GM12878 (cell line): Measurements from ENCODE around the gene KNTC1. TPM values are rescaled to one million over a fixed set of nuclear protein-coding genes. Genes with fewer than 3 reads are reported as not detected.
A peak's percentile ranks its signal among the peaks of the same experiment; 100 is the strongest.

Experiments used
- ATAC-seq: fragments of 200-7000 bp; cut with Tn5 transposase; 3 replicates; pipeline ENCODE4 v1.9.1; 2020; ENCODE audit warnings: mild to moderate bottlenecking, moderate library complexity
- BruUV-seq: library from RNA; stranded (reverse); fragments of 400-500 nt; replicated peaks from 2 replicates; lab custom pipeline; 2021; lab: Mats Ljungman, UMichigan
- CTCF ChIA-PET: fragments of 300-600 bp; sonication (Branson Sonifier 250); formaldehyde crosslinking; extraction: SDS; loops from one replicate; lab custom pipeline; 2021; ENCODE audit warnings: inconsistent platforms; lab: Yijun Ruan, JAX
- POLR2A ChIA-PET: fragments of 350-600 bp; formaldehyde crosslinking; extraction: SDS; loops from one replicate; lab custom pipeline; 2021; ENCODE audit warnings: inconsistent platforms; lab: Charles Lee
- RAD21 ChIA-PET: fragments of 300-600 bp; sonication (Branson Sonifier 250); formaldehyde crosslinking; loops from one replicate; lab custom pipeline; 2023; ENCODE audit warnings: antibody characterized with exemption; ENCODE audit not compliant: unreplicated experiment; lab: Charles Lee
- SMC1A ChIA-PET: fragments of 300-600 bp; sonication (Branson Sonifier 250); formaldehyde crosslinking; loops from one replicate; lab custom pipeline; 2023; ENCODE audit not compliant: unreplicated experiment, uncharacterized antibody; lab: Charles Lee
- DNase-seq: peaks from one replicate; pipeline ENCODE4 v3.0.0-alpha.2; 2011; ENCODE audit warnings: low read depth, low spot score
- FAIRE-seq: peaks from 3 replicates; lab custom pipeline; 2011; peaks lifted over from hg19 to GRCh38; lab: Jason Lieb, UNC
- H2AFZ ChIP-seq: 2 replicates; pipeline ENCODE4 v1.6.0; 2011; ENCODE audit warnings: low read depth, low read length, control low read depth; ENCODE audit not compliant: control insufficient read depth
- H3K27ac ChIP-seq: 2 replicates; pipeline ENCODE4 v1.5.1; 2011; ENCODE audit warnings: control low read depth; ENCODE audit not compliant: control insufficient read depth, insufficient read depth
- H3K27me3 ChIP-seq, 2 experiments: replicated peaks in 1 of 2; 2 replicates each; pipeline versions ENCODE4 v1.6.0 to v1.6.1; 2011; ENCODE audit warnings: low read length in 1 of 2; ENCODE audit not compliant: control insufficient read depth in 2 of 2, insufficient read depth in 2 of 2
- H3K36me3 ChIP-seq, 2 experiments: 2 replicates each; pipeline ENCODE4 v1.5.1; 2011; ENCODE audit warnings: low read length in 1 of 2; ENCODE audit not compliant: control insufficient read depth in 2 of 2, insufficient read depth in 2 of 2
- H3K4me1 ChIP-seq: 2 replicates; pipeline ENCODE4 v1.6.1; 2011; ENCODE audit warnings: mild to moderate bottlenecking, low read length, moderate library complexity, mixed read lengths; ENCODE audit not compliant: control insufficient read depth, insufficient read depth
- H3K4me2 ChIP-seq: 2 replicates; pipeline ENCODE4 v1.6.0; 2011; ENCODE audit warnings: control low read depth; ENCODE audit not compliant: control insufficient read depth, insufficient read depth
- H3K4me3 ChIP-seq: fragments of 200-600 bp; sonication (generic); 2 replicates; pipeline ENCODE4 v1.5.1; 2016
- H3K79me2 ChIP-seq: 2 replicates; pipeline ENCODE4 v1.6.0; 2011; ENCODE audit warnings: low read length; ENCODE audit not compliant: control insufficient read depth, insufficient read depth
- H3K9ac ChIP-seq: 2 replicates; pipeline ENCODE4 v1.8.0; 2011; ENCODE audit warnings: low read length, control low read depth, mixed read lengths; ENCODE audit not compliant: control insufficient read depth, insufficient read depth
- H3K9me3 ChIP-seq: replicated peaks from 3 replicates; pipeline ENCODE4 v1.5.1; 2011; ENCODE audit warnings: mild to moderate bottlenecking, low read length; ENCODE audit not compliant: control insufficient read depth, insufficient read depth
- H4K20me1 ChIP-seq: 2 replicates; pipeline ENCODE4 v1.6.0; 2011; ENCODE audit not compliant: control insufficient read depth, insufficient read depth
- POLR2AphosphoS5 ChIP-seq: IDR thresholded peaks from 2 replicates; pipeline ENCODE4 v1.6.1; 2011; ENCODE audit warnings: mild to moderate bottlenecking, low read length, inconsistent platforms
- SP1 ChIP-seq: IDR thresholded peaks from one replicate; pipeline ENCODE4 v1.6.1; 2011; ENCODE audit warnings: low read depth, low read length
- ZSCAN29 ChIP-seq: fragments of 450-650 bp; IDR thresholded peaks from 2 replicates; pipeline ENCODE4 v1.6.1; 2017; ENCODE audit warnings: mild to moderate bottlenecking, moderate library complexity
- WGBS: methylation state at CpG from one replicate; pipeline ENCODE4 v1.1.6; 2016; ENCODE audit warnings: low lambda C conversion rate; ENCODE audit not compliant: insufficient replicate concordance, insufficient coverage; ENCODE audit errors: missing lambda C conversion rate; 5-methylcytosine and 5-hydroxymethylcytosine counted together
- in situ Hi-C: fragments of 300-500 bp; cut with MboI; formaldehyde crosslinking; loops from 9 replicates; pipeline ENCODE4 v1.14.3; 2018; ENCODE audit warnings: mixed read lengths
- intact Hi-C: fragments of 100-400 bp; cut with micrococcal nuclease; formaldehyde crosslinking; loops from one replicate; pipeline ENCODE4 v1.14.2; 2022; ENCODE audit not compliant: unreplicated experiment
- polyA plus RNA-seq, 11 experiments: library from polyadenylated mRNA; depleted of rRNA in 4 of 11; unstranded in 6 of 11; stranded (reverse) in 5 of 11; fragments of >200 nt; fragmentation: Nextera tagmentation in 4 of 11; fragmentation: Illumina TruSeq in 1 of 11; extraction: Ambion mirVana in 4 of 11; extraction: Trizol in 1 of 11; gene quantifications; 1 replicate in 1 of 11; 2 replicates in 10 of 11; pipeline versions ENCODE4 v1.2.1 to v1.2.3, GENCODE V29; 2011 to 2016; ENCODE audit warnings: inconsistent platforms in 2 of 11, missing spikeins in 2 of 11, low read depth in 1 of 11
- total RNA-seq, 4 experiments: library from RNA; depleted of rRNA in 3 of 4; stranded (reverse); fragments of >200 nt in 3 of 4; fragmentation: Illumina TruSeq in 1 of 4; extraction: Trizol in 1 of 4; gene quantifications; 2 replicates each; pipeline versions ENCODE4 v1.2.1 to v1.2.3, GENCODE V29; 2013 to 2021

The KNTC1 gene
- total and polyA plus RNA-seq, 10 of the 15 experiments (the other 5 are each of a cell fraction or from before 2014, with no cell fraction given), result 37.2 to 118 (median 76.3) TPM

- no peaks in the 10 kb centered on the region for H3K9me3 ChIP-seq
- TF ChIP-seq POLR2AphosphoS5 (peak; percentile 53; the same call in 1 of the 2 replicates), ZSCAN29 (no peak), SP1 (no peak)
- peak overlapping the region; percentile 62 for H3K9ac ChIP-seq
- DNase-seq, result no peak
- peaks cover 12% of the 10 kb centered on the region for H3K4me1 ChIP-seq
- in situ Hi-C loops (no loop called here), intact Hi-C loops (loop anchor here (2.0 kb wide), 1 partner anchor 15 kb away; no protein-coding TSS in a partner anchor)
- CTCF ChIA-PET, result interaction anchor here (0.5 to 2.8 kb wide), 7 partner anchors 11 to 806 kb away, joined by 3 to 13 read pairs (median 4); partner anchors contain the start of gene ZCCHC8
- SMC1A ChIA-PET, result interaction anchor here (0.6 to 2.6 kb wide), 9 partner anchors 12 to 101 kb away, joined by 3 to 34 read pairs (median 3); partner anchors contain the start of gene ZCCHC8
- ATAC-seq, result no peak
- RAD21 ChIA-PET, result interaction anchor here (0.8 to 3.0 kb wide), 3 partner anchors 19 to 26 kb away, joined by 3 to 14 read pairs (median 4); partner anchors contain the start of gene ZCCHC8
- H3K27me3 ChIP-seq, result no peaks in the 10 kb centered on the region
- H3K4me3 ChIP-seq, result peak overlapping the region; percentile 69
- H4K20me1 ChIP-seq, result 0 out of 2 replicates have a peak, but pooled peaks cover 4% of the 10 kb centered on the region
- peaks cover 93% of the 10 kb centered on the region for H3K79me2 ChIP-seq
- FAIRE-seq, result no peak
- peak overlapping the region; percentile 1; the same call in 1 of the 2 replicates for H3K27ac ChIP-seq
- under 1% methylated on average over 8 of the region's 8 CpGs for WGBS
- no peak overlapping the region for H2AFZ ChIP-seq
- peak overlapping the region; percentile 46 for H3K4me2 ChIP-seq
- POLR2A ChIA-PET, result interaction anchor here (0.7 to 9.7 kb wide), 3 partner anchors 11 to 24 kb away, joined by 3 to 160 read pairs (median 3); partner anchors contain the start of gene ZCCHC8
- no TSS peak for BruUV-seq
- H3K36me3 ChIP-seq, result peaks cover 1 to 36% of the 10 kb centered on the region in 2 experiments
Observed at GRCh38 chr12:122523846-122524718, 3.0 kb upstream of the KNTC1 start.
